GM23338 (cell line): Measurements from ENCODE around the gene TSC22D2.

Experiments
- CREB1 ChIP-seq: fragments of 250-450 bp; sonication (Bioruptor Pico); IDR thresholded peaks from 2 replicates; pipeline ENCODE4 v1.5.0; 2020; ENCODE audit warnings: low read depth, mild to moderate bottlenecking, moderate library complexity
- EZH2 ChIP-seq: fragments of 200-600 bp; sonication (generic); IDR thresholded peaks from one replicate; pipeline ENCODE4 v1.8.0; 2017; ENCODE audit warnings: antibody characterized with exemption, mild to moderate bottlenecking, low read depth; ENCODE audit not compliant: unreplicated experiment
- EZH2phosphoT487 ChIP-seq: fragments of 200-600 bp; sonication (generic); IDR thresholded peaks from one replicate; pipeline ENCODE4 v1.8.1; 2018; ENCODE audit warnings: antibody characterized with exemption; ENCODE audit not compliant: unreplicated experiment
- JUNB ChIP-seq: IDR thresholded peaks from one replicate; pipeline ENCODE4 v1.6.1; 2016; ENCODE audit warnings: antibody characterized with exemption; ENCODE audit not compliant: unreplicated experiment
- POLR2AphosphoS5 ChIP-seq: IDR thresholded peaks from 2 replicates; pipeline ENCODE4 v1.6.1; 2016; ENCODE audit warnings: antibody characterized with exemption, low read depth
- ZNF114 ChIP-seq: fragments of 250-450 bp; sonication (Bioruptor Pico); IDR thresholded peaks from 2 replicates; pipeline ENCODE4 v1.5.0; 2020; ENCODE audit warnings: mild to moderate bottlenecking, moderate library complexity
- ZNF331 ChIP-seq: fragments of 250-450 bp; sonication (Bioruptor Pico); IDR thresholded peaks from 2 replicates; pipeline ENCODE4 v1.5.0; 2020; ENCODE audit warnings: low read depth, mild to moderate bottlenecking, moderate library complexity
- TF ChIP-seq, protein P1 (sequence below), 2 experiments: fragments of 200-600 bp in 1 of 2; sonication (generic) in 1 of 2; conservative IDR thresholded peaks; 2 replicates each; pipeline versions ENCODE4 v1.5.1 to v1.6.1; 2016 to 2017; ENCODE audit warnings: antibody characterized with exemption in 2 of 2, low read depth in 2 of 2, mild to moderate bottlenecking in 2 of 2, moderate library complexity in 1 of 2
- TF ChIP-seq, protein P2 (sequence below): IDR thresholded peaks from one replicate; pipeline ENCODE4 v1.6.1; 2018; ENCODE audit warnings: antibody characterized with exemption; ENCODE audit not compliant: unreplicated experiment

DNA sequence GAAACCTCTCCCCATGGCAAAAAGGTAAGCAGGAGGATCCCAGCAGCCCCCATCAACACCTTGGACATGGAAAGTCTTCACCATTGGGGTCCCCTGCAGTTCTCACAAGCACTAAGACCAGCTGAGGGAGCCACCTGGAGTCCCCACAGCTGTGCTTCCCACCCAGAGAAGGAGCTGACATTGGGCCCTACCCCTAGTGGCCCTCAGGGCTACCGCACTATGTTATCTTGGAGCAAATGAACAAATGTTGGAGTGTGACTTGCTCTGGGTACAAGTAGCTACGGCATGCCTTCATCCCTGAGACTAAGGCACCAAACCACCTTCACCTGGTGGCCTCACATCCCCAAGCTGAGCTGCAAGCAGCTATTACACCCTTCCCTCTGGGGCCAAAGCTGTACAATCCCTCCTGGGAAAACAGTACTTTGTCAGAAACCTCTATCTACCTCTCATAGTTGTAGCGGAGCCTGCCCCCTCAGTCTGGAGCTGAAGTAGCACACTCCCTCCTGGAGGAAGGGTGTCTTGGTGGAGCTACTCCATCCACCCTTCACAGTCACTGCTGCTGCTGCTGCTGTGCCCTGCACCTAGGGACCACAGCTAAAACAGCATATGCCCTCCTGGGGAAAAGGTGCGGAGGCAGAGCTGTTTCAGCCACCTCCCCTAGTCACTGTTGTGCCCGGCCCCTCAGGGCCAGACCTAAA lies 95.5 kb downstream of the TSC22D2 start:
- TF ChIP-seq EZH2phosphoT487 (no peak), CREB1 (CRISPR knock-in tag) (no peak), POLR2AphosphoS5 (no peak), JUNB (no peak), EZH2 (no peak), ZNF114 (CRISPR knock-in tag) (no peak), ZNF331 (CRISPR knock-in tag) (no peak)
- TF ChIP-seq, protein P1, sequence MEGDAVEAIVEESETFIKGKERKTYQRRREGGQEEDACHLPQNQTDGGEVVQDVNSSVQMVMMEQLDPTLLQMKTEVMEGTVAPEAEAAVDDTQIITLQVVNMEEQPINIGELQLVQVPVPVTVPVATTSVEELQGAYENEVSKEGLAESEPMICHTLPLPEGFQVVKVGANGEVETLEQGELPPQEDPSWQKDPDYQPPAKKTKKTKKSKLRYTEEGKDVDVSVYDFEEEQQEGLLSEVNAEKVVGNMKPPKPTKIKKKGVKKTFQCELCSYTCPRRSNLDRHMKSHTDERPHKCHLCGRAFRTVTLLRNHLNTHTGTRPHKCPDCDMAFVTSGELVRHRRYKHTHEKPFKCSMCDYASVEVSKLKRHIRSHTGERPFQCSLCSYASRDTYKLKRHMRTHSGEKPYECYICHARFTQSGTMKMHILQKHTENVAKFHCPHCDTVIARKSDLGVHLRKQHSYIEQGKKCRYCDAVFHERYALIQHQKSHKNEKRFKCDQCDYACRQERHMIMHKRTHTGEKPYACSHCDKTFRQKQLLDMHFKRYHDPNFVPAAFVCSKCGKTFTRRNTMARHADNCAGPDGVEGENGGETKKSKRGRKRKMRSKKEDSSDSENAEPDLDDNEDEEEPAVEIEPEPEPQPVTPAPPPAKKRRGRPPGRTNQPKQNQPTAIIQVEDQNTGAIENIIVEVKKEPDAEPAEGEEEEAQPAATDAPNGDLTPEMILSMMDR (conservative IDR thresholded peaks at IDR 0.05; ENCODE audit: low read depth in 2 of 2), result peak; percentile 26 to 43
- TF ChIP-seq, protein P2, sequence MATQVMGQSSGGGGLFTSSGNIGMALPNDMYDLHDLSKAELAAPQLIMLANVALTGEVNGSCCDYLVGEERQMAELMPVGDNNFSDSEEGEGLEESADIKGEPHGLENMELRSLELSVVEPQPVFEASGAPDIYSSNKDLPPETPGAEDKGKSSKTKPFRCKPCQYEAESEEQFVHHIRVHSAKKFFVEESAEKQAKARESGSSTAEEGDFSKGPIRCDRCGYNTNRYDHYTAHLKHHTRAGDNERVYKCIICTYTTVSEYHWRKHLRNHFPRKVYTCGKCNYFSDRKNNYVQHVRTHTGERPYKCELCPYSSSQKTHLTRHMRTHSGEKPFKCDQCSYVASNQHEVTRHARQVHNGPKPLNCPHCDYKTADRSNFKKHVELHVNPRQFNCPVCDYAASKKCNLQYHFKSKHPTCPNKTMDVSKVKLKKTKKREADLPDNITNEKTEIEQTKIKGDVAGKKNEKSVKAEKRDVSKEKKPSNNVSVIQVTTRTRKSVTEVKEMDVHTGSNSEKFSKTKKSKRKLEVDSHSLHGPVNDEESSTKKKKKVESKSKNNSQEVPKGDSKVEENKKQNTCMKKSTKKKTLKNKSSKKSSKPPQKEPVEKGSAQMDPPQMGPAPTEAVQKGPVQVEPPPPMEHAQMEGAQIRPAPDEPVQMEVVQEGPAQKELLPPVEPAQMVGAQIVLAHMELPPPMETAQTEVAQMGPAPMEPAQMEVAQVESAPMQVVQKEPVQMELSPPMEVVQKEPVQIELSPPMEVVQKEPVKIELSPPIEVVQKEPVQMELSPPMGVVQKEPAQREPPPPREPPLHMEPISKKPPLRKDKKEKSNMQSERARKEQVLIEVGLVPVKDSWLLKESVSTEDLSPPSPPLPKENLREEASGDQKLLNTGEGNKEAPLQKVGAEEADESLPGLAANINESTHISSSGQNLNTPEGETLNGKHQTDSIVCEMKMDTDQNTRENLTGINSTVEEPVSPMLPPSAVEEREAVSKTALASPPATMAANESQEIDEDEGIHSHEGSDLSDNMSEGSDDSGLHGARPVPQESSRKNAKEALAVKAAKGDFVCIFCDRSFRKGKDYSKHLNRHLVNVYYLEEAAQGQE, result no peak
